HepG2 (cell line): Measurements from ENCODE around the gene PTPRD. TPM values are rescaled to one million over a fixed set of nuclear protein-coding genes. Genes with fewer than 3 reads are reported as not detected.

Source experiments
- ATAC-seq: fragments of 200-7000 bp; cut with Tn5 transposase; 3 replicates; pipeline ENCODE4 v1.9.1; 2020; ENCODE audit warnings: mild to moderate bottlenecking, moderate library complexity
- BruUV-seq: library from RNA; stranded (reverse); fragments of 400-500 nt; replicated peaks from 2 replicates; lab custom pipeline; 2021; lab: Mats Ljungman, UMichigan
- CTCF ChIA-PET: fragments of 300-600 bp; formaldehyde crosslinking; extraction: SDS; loops from one replicate; lab custom pipeline; 2021; ENCODE audit warnings: low total read pairs, inconsistent platforms, low intra/inter-chr PET ratio; lab: Yijun Ruan, JAX
- POLR2A ChIA-PET: fragments of 350-600 bp; sonication (Branson Sonifier 250); formaldehyde crosslinking; loops from one replicate; lab custom pipeline; 2020; ENCODE audit warnings: antibody characterized with exemption, inconsistent platforms; lab: Yijun Ruan, JAX
- DNase-seq: peaks from one replicate; pipeline ENCODE4 v3.0.0-alpha.2; 2015; ENCODE audit warnings: low spot score
- FAIRE-seq: peaks from 3 replicates; lab custom pipeline; 2011; peaks lifted over from hg19 to GRCh38; lab: Jason Lieb, UNC
- H2AFZ ChIP-seq: one replicate; pipeline ENCODE4 v1.6.1; 2011; ENCODE audit warnings: low read length, inconsistent platforms
- H3K27ac ChIP-seq: fragments of 300-600 bp; 3 replicates; pipeline ENCODE4 v1.8.0; 2011; ENCODE audit warnings: mixed run types, mild to moderate bottlenecking, mixed read lengths, low read length, inconsistent platforms; ENCODE audit not compliant: insufficient read depth; ENCODE audit errors: extremely low read length
- H3K27me3 ChIP-seq, 2 experiments: fragments of 200-600 bp in 1 of 2; 2 replicates in 1 of 2; 3 replicates in 1 of 2; pipeline versions ENCODE4 v1.6.0 to v1.8.0; 2011; ENCODE audit warnings: low read length in 2 of 2, mild to moderate bottlenecking in 2 of 2, moderate library complexity in 2 of 2, inconsistent platforms in 1 of 2; ENCODE audit not compliant: insufficient read depth in 2 of 2, control insufficient read depth in 1 of 2
- H3K36me3 ChIP-seq, 2 experiments: fragments of 200-600 bp in 1 of 2; replicated peaks in 1 of 2; 2 replicates in 1 of 2; 3 replicates in 1 of 2; pipeline versions ENCODE4 v1.5.1 to v1.8.0; 2011; ENCODE audit warnings: low read length in 2 of 2, inconsistent platforms in 1 of 2; ENCODE audit not compliant: insufficient read depth in 2 of 2, control insufficient read depth in 1 of 2
- H3K4me1 ChIP-seq: 2 replicates; pipeline ENCODE4 v1.5.1; 2012; ENCODE audit warnings: low read length, inconsistent platforms; ENCODE audit not compliant: insufficient read depth
- H3K4me2 ChIP-seq: 2 replicates; pipeline ENCODE4 v1.6.0; 2011; ENCODE audit warnings: low read depth, low read length, inconsistent platforms
- H3K4me3 ChIP-seq, 3 experiments: fragments of 200-600 bp in 1 of 3; sonication (generic), shearing (Covaris generic) in 1 of 3; replicated peaks in 1 of 3; 2 replicates each; pipeline ENCODE4 v1.5.1; 2011 to 2016; ENCODE audit warnings: low read length in 3 of 3, inconsistent platforms in 2 of 3, low read depth in 2 of 3, mild to moderate bottlenecking in 2 of 3, control low read depth in 1 of 3, mixed read lengths in 1 of 3; ENCODE audit not compliant: insufficient read depth in 1 of 3
- H3K79me2 ChIP-seq: one replicate; pipeline ENCODE4 v1.6.1; 2011; ENCODE audit warnings: low read length, inconsistent platforms; ENCODE audit not compliant: insufficient read depth
- H3K9ac ChIP-seq: 2 replicates; pipeline ENCODE4 v1.6.0; 2011; ENCODE audit warnings: mild to moderate bottlenecking, low read depth, low read length, inconsistent platforms; ENCODE audit not compliant: insufficient read depth
- H3K9me3 ChIP-seq: 2 replicates; pipeline ENCODE4 v1.5.1; 2012; ENCODE audit warnings: mild to moderate bottlenecking, low read length
- H4K20me1 ChIP-seq: 2 replicates; pipeline ENCODE4 v1.6.0; 2011; ENCODE audit warnings: inconsistent platforms, mild to moderate bottlenecking, low read length, moderate library complexity; ENCODE audit not compliant: insufficient read depth
- CSRNP1 ChIP-seq: sonication (generic); formaldehyde crosslinking; IDR thresholded peaks from 2 replicates; pipeline ENCODE4 v1.8.1; 2023; ENCODE audit warnings: mild to moderate bottlenecking, missing genetic modification reagents
- RARA ChIP-seq: IDR thresholded peaks from 2 replicates; pipeline ENCODE4 v1.6.1; 2016; ENCODE audit warnings: missing genetic modification reagents, missing compliant biosample characterization
- SATB2 ChIP-seq: sonication (generic); formaldehyde crosslinking; IDR thresholded peaks from 2 replicates; pipeline ENCODE4 v1.5.0; 2020; ENCODE audit warnings: missing genetic modification reagents
- TIGD3 ChIP-seq: sonication (generic); formaldehyde crosslinking; IDR thresholded peaks from 2 replicates; pipeline ENCODE4 v1.5.1; 2020; ENCODE audit warnings: mild to moderate bottlenecking, missing genetic modification reagents, borderline replicate concordance
- ZHX1 ChIP-seq: sonication (generic); formaldehyde crosslinking; IDR thresholded peaks from 2 replicates; pipeline ENCODE4 v1.8.1; 2022; ENCODE audit warnings: low read depth, mild to moderate bottlenecking, missing genetic modification reagents
- ZIK1 ChIP-seq: sonication (generic); formaldehyde crosslinking; IDR thresholded peaks from 2 replicates; pipeline ENCODE4 v1.5.0; 2020; ENCODE audit warnings: mild to moderate bottlenecking, low read depth, missing genetic modification reagents, borderline replicate concordance
- ZNF530 ChIP-seq: sonication (generic); formaldehyde crosslinking; IDR thresholded peaks from 2 replicates; pipeline ENCODE4 v1.5.0; 2020; ENCODE audit warnings: low read depth, mild to moderate bottlenecking, missing genetic modification reagents
- ZNF878 ChIP-seq: sonication (generic); formaldehyde crosslinking; IDR thresholded peaks from 2 replicates; pipeline ENCODE4 v1.8.1; 2023; ENCODE audit warnings: mild to moderate bottlenecking, missing genetic modification reagents, moderate library complexity
- WGBS: methylation state at CpG from one replicate; pipeline ENCODE4 v1.1.6; 2017; ENCODE audit warnings: low lambda C conversion rate; 5-methylcytosine and 5-hydroxymethylcytosine counted together
- in situ Hi-C: cut with HindIII; loops from 2 replicates; pipeline ENCODE4 v1.10.0; 2017; ENCODE audit warnings: low pct_unique_long_range_greater_than_20kb; ENCODE audit not compliant: extremely low pct_ligation_motif_present
- intact Hi-C: fragments of 100-400 bp; cut with micrococcal nuclease; formaldehyde crosslinking; loops from one replicate; pipeline ENCODE4 v1.10.0; 2022; ENCODE audit not compliant: unreplicated experiment
- polyA plus RNA-seq, 8 experiments: library from polyadenylated mRNA; depleted of rRNA in 3 of 8; stranded (reverse) in 7 of 8; unstranded in 1 of 8; fragments of >200 nt; fragmentation: Illumina TruSeq in 4 of 8; extraction: Trizol in 4 of 8; gene quantifications; 2 replicates each; pipeline versions ENCODE4 v1.2.1 to v1.2.3, GENCODE V29; 2011 to 2016; ENCODE audit warnings: low read depth in 4 of 8, missing spikeins in 1 of 8, mixed read lengths in 1 of 8; ENCODE audit not compliant: insufficient read depth in 1 of 8
- total RNA-seq, 5 experiments: library from RNA; depleted of rRNA; stranded (reverse); fragments of >200 nt; fragmentation: Illumina TruSeq; extraction: Trizol; gene quantifications; 2 replicates each; pipeline ENCODE4 v1.2.3, GENCODE V29; 2016; ENCODE audit warnings: low read depth in 1 of 5

PTPRD gene
- total and polyA plus RNA-seq, 2 of the 13 experiments (the other 11 are each of a cell fraction or from before 2014, with no cell fraction given), result 0.05 TPM; not detected in 1

- ATAC-seq, result no peak
- Histone ChIP-seq H3K27ac (no peak overlapping the region), H2AFZ (no peak overlapping the region), H3K9me3 (no peaks in the 10 kb centered on the region), H3K9ac (no peak overlapping the region), H3K4me2 (no peak overlapping the region), H3K4me1 (no peaks in the 10 kb centered on the region), H3K79me2 (no peaks in the 10 kb centered on the region), H3K4me3 (no peak overlapping the region), H3K36me3 (no peaks in the 10 kb centered on the region), H4K20me1 (no peaks in the 10 kb centered on the region), H3K27me3 (no peaks in the 10 kb centered on the region)
- in situ Hi-C loops, result no loop called here
- ChIA-PET CTCF (no interaction called here), POLR2A (no interaction called here)
- DNase-seq, result no peak
- no TSS peak for BruUV-seq
- WGBS, result 35% methylated on average over 2 of the region's 2 CpGs
- TF ChIP-seq ZNF530 (CRISPR knock-in tag) (no peak), ZNF878 (CRISPR knock-in tag) (no peak), TIGD3 (CRISPR knock-in tag) (no peak), ZHX1 (no peak), ZIK1 (CRISPR knock-in tag) (no peak), CSRNP1 (CRISPR knock-in tag) (no peak), SATB2 (CRISPR knock-in tag) (no peak), RARA (CRISPR knock-in tag) (no peak)
- intact Hi-C loops, result no loop called here
- no peak for FAIRE-seq
Observed at GRCh38 chr9:10104774-10105173, 508.0 kb downstream of the PTPRD start.
